NCI-H82 treated with DMSO at 0.1 percent for 48 hours (cell line): ENCODE measurements around the gene CCN6.

Experiments used
- DNase-seq: peaks from one replicate; lab custom pipeline; 2025; ENCODE audit not compliant: unreplicated experiment; lab: John Stamatoyannopoulos, UW

Gene CCN6

DNA sequence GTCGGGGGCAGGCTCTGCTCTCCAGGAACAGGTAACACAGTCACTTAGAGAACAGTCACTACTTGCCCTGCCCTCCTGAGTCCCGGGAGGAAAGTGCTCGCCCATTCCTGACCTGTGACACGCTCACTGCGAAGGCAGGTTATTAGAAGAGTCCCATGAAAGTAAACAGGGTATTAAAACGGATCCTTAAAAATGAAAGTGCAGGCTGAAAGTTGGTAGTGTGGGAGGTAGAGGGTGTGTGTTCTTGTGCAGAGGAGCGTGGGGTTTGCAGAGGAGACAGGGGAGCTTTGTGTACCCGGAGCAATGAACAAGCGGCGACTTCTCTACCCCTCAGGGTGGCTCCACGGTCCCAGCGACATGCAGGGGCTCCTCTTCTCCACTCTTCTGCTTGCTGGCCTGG lies at the start of gene CCN6:
Gene CCN6, plus strand, starts transcription at position 104 of the 400 bp plus-strand sequence. Its CDS starts 254 bp downstream, at position 358.
- DNase-seq = no peak

GRCh38 chr6:112004201-112005012 lies 49.5 kb upstream of the CCN6 start:
- no peak for DNase-seq

GRCh38 chr6:112005013-112005371 lies 48.9 kb upstream of the CCN6 start:
- no peak for DNase-seq

DNA sequence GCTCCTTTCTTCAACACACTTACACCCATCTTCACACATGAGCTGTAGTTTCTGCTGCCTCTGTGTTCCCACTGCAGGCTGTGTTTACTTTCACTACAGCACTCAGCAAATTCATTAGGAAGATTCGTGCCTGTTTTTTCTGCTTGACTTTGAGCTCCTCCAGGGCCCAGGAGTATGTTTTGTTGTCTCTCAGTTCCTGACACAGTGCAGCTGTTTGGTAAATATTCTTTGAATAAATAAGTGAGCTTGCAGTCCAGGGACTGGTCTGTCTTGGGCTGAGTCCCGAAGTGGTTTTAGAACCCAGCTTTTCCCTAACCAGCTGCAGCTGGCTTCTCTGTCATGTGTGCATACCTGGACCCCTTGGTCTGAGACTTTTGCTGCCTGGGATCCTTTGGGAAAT lies 46.6 kb upstream of the CCN6 start:
- DNase-seq = no peak

DNA sequence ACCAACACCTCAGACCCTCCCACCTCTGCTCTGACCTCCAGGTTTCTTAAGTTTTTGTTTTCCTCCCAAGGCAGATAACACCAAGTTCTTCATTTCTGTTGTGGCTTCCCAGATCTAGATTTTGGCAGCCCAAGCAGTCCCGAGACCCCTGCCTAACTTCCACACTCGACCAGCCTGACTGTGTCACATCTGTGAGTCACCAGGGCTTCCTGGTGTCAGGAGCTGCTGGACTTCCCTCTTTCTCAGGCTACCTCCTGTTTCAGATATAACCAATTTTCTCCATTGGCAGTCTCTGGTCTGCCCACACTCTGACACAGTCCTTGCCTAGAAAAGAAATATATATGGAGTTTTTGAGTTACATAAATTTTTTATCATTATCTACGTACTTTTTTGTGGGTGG lies 46.1 kb upstream of the CCN6 start:
- no peak for DNase-seq

- DNase-seq = no peak
Observed at GRCh38 chr6:112008482-112008881, 45.4 kb upstream of the CCN6 start.

DNA sequence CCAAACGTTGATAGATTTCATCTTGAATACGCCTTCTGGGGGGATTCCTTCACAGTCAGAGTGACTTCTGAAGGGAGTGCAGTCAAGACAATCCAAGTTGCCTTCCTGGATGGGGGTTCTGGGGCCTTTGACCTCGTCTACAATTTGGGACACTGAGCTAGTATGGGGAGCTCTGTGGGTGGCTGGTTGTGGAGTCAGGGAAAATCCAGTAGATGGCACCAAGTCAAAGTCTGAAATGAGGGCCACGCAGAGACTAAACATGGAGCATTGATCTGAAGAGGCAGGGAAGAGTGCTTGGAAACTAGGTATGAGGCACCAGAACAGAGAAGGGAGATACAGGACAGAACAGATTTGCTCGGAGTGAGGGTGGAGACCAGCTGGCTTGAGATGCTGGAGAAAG lies 43.6 kb upstream of the CCN6 start:
- no peak for DNase-seq

DNA sequence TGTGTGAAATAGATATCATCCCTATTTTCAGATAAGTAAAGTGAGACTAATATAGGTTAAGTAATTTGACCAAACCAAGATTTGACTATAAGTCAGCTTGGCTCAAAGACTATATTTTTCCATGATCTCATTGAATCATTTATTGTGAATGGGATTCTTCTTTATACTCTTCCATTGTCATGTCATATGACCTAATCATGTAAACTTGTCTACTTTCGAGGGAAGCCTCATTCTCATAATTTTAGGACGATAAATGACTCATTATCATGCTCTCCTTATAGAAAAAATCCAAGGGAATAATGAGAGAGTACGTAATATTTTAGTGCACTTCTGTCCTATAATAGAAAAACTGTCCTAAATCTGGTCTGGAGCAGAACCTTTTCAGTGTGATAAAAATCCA lies 40.9 kb upstream of the CCN6 start:
- no peak for DNase-seq

- DNase-seq = peak; percentile 37
Observed at GRCh38 chr6:112014483-112014882, 39.4 kb upstream of the CCN6 start.

GRCh38 chr6:112015725-112016124 lies 38.2 kb upstream of the CCN6 start:
- DNase-seq = no peak

- no peak for DNase-seq
Observed at GRCh38 chr6:112016320-112016719, 37.6 kb upstream of the CCN6 start.

- no peak for DNase-seq
Observed at GRCh38 chr6:112017169-112017568, 36.7 kb upstream of the CCN6 start.

GRCh38 chr6:112017760-112018537 lies 36.0 kb upstream of the CCN6 start:
- no peak for DNase-seq

- DNase-seq = no peak
Observed at GRCh38 chr6:112018619-112019416, 35.1 kb upstream of the CCN6 start.

DNA sequence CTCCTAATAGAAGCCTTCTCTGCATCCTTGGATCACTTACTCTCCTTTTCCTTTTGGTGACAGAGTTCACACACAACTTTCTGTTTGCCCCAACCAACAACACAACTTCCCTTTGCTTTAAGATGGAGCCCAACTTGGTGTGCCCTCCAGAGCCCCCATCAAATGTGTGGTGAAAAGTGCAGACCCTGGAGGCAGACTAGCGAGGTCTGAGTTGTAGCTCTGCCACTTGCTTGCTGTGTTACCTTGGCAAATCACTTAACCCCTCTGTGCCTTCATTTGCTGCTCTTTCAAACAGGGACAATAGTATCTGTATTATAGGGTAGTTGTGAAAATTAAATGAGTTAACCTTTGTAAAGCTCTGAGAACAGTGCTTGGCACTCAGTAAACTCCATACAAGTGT lies 34.3 kb upstream of the CCN6 start:
- DNase-seq = no peak

DNA sequence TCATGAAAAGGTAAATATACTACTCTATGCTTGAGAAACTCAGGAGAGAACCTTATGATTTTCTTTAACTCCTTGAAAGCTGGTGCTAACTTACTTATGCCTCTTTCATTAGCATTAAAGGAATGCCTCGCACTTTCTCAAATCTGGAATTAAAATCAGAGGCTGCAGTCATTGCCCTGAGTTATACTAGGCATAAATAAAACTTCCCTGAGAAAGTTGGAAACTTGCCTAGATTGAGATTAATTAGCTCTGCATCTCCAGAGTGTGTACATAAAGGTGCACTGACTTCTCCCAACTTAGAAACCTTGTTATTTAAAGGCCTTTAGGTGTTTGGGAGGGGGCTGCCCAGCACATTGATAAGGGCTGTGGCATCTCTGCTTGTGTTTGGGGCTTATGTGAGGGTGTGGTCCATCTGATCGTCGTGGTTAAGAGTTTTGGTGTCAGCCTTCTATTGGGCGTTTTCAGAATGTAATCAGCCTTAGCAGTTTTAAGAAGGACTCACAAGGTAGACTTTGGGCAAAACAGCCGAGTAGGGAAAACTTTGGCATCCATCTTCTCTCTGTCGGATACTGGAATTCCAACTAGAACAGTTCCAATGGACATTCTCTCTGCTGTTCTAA lies 32.1 kb upstream of the CCN6 start:
- no peak for DNase-seq

- DNase-seq = no peak
Observed at GRCh38 chr6:112022749-112023148, 31.2 kb upstream of the CCN6 start.

DNA sequence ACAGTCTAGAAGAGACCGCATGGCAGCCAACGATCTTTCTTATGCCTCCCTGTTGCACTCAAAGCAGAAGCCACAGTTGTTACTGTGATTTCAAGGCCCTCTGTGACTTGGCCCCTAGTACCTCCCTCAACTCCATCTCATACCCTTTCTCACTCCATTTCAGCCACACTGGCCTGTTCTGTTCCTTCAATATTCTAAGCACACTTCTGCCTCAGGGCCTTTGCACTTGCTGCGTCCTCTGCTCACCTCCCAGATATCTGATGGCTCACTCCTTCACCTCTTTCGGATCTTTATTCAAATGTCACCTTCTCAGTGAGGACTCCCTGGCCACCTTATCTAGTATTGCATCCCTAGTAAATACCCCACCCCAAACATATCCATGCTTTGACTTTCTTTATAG lies 29.4 kb upstream of the CCN6 start:
- no peak for DNase-seq

DNA sequence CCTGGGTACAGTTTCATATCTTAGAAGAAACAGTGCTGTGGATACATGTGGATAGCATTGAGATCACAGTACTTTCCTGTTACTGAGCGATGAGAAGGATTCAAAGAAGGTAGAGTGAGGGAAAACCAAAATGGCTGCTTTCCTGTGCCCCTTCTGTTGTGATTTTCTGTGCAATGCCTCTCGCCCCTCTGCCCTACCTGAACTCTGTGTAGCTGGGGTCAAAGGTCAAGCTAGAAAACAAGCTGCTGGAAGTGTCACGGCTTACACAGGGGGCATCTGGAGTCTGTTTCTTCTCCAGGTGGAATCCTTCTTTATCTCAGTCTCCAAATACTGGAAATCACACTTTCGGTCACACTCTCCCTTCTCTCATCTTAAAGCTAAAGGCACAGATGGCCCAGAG lies 27.0 kb upstream of the CCN6 start:
- no peak for DNase-seq

DNA sequence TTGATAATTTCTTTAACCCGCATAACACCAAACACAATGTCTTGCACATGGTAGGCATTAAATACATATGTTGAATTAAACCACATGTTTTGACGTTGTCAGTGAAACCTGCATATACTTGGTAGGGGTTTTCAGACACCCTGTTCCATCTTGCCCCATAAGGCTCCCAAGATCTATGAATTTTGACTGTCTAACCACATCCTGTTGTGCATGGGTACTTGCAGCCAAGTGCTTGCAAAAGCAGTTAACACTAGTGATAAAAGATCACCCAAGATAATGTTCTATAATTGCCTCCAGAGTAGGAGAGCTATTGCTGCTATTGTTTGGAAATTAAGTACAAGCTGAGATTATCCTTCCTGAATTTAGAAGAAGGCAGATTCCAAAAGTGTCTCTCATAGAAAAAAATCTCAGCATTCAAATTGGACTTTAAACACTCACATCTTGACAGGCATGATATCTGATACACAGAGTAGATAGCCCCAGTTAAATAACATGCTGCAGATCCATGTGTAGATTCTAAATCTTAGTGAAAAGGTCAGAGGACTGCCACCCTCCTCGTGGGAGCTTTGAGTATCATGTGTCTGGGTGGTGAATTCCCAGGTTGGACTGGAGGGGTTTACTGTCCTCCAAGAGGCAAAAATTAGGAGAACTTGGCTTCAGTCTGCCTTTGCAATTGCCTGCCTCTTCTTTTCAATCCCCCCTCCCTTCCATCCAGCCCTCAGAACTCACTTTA lies 25.8 kb upstream of the CCN6 start:
- DNase-seq = no peak
